Neuronal stem cell (in vitro differentiated cells): ENCODE data around the gene RAMP1.

ENCODE experiments used
- DNase-seq: peaks from one replicate; pipeline ENCODE4 v3.0.0-alpha.2; 2013; ENCODE audit warnings: low spot score
- H2AFZ ChIP-seq: one replicate; pipeline ENCODE4 v1.6.1; 2013; ENCODE audit warnings: mild to moderate bottlenecking, low read length, inconsistent platforms
- H2AK5ac ChIP-seq: 2 replicates; pipeline ENCODE4 v1.6.1; 2013; ENCODE audit warnings: low read depth, mild to moderate bottlenecking, inconsistent platforms, low read length, moderate library complexity, mixed read lengths
- H2BK120ac ChIP-seq: 2 replicates; pipeline ENCODE4 v1.6.1; 2013; ENCODE audit warnings: low read depth, mild to moderate bottlenecking, inconsistent platforms, low read length, moderate library complexity, mixed read lengths
- H2BK12ac ChIP-seq: one replicate; pipeline ENCODE4 v1.6.1; 2013; ENCODE audit warnings: low read length, inconsistent platforms
- H2BK15ac ChIP-seq: 2 replicates; pipeline ENCODE4 v1.6.1; 2013; ENCODE audit warnings: mild to moderate bottlenecking, low read length, inconsistent platforms, mixed read lengths
- H2BK5ac ChIP-seq: one replicate; pipeline ENCODE4 v1.6.1; 2013; ENCODE audit warnings: inconsistent platforms, mild to moderate bottlenecking, low read length, moderate library complexity
- H3K14ac ChIP-seq: one replicate; pipeline ENCODE4 v1.6.1; 2013; ENCODE audit warnings: low read length, inconsistent platforms
- H3K18ac ChIP-seq: 2 replicates; pipeline ENCODE4 v1.6.1; 2013; ENCODE audit warnings: low read length, inconsistent platforms
- H3K23ac ChIP-seq: 2 replicates; pipeline ENCODE4 v1.6.1; 2013; ENCODE audit warnings: low read depth, mild to moderate bottlenecking, mixed read lengths, low read length, inconsistent platforms; ENCODE audit not compliant: poor library complexity
- H3K27ac ChIP-seq: replicated peaks from 3 replicates; pipeline ENCODE4 v1.5.1; 2013; ENCODE audit warnings: low read length, inconsistent platforms
- H3K27me3 ChIP-seq, 3 experiments: 2 replicates each; pipeline ENCODE4 v1.6.1; 2013; ENCODE audit warnings: low read length in 3 of 3, mild to moderate bottlenecking in 2 of 3, inconsistent platforms in 1 of 3, low read depth in 1 of 3, mixed read lengths in 1 of 3, moderate library complexity in 1 of 3; ENCODE audit not compliant: control insufficient read depth in 3 of 3, insufficient read depth in 3 of 3
- H3K36me3 ChIP-seq, 2 donors: replicated peaks in 1 of 2; 2 replicates each; pipeline ENCODE4 v1.6.1; 2013; ENCODE audit warnings: low read length in 2 of 2; ENCODE audit not compliant: control insufficient read depth in 2 of 2, insufficient read depth in 2 of 2
- H3K4ac ChIP-seq: 2 replicates; pipeline ENCODE4 v1.6.1; 2013; ENCODE audit warnings: inconsistent platforms, mild to moderate bottlenecking, low read length, moderate library complexity
- H3K4me1 ChIP-seq, 2 donors: 1 replicate in 1 of 2; 2 replicates in 1 of 2; pipeline ENCODE4 v1.6.1; 2013; ENCODE audit warnings: low read length in 2 of 2, low read depth in 1 of 2; ENCODE audit not compliant: control insufficient read depth in 2 of 2, insufficient read depth in 1 of 2
- H3K4me2 ChIP-seq: one replicate; pipeline ENCODE4 v1.6.1; 2013; ENCODE audit warnings: mild to moderate bottlenecking, low read length, inconsistent platforms; ENCODE audit not compliant: insufficient read depth, poor library complexity, severe bottlenecking
- H3K4me3 ChIP-seq, 2 donors: 2 replicates each; pipeline ENCODE4 v1.5.1; 2013; ENCODE audit warnings: low read length in 2 of 2, mild to moderate bottlenecking in 2 of 2, inconsistent platforms in 1 of 2, moderate library complexity in 1 of 2
- H3K79me1 ChIP-seq: one replicate; pipeline ENCODE4 v1.6.1; 2013; ENCODE audit warnings: low read depth, mild to moderate bottlenecking, inconsistent platforms, low read length, moderate library complexity
- H3K9ac ChIP-seq: one replicate; pipeline ENCODE4 v1.6.1; 2013; ENCODE audit warnings: mild to moderate bottlenecking, low read depth, low read length, inconsistent platforms; ENCODE audit not compliant: poor library complexity
- H3K9me3 ChIP-seq, 2 donors: replicated peaks in 1 of 2; 2 replicates each; pipeline versions ENCODE3 to v1.6.1; 2013; ENCODE audit warnings: low read length in 2 of 2, mild to moderate bottlenecking in 2 of 2, inconsistent platforms in 1 of 2, low read depth in 1 of 2, mixed read lengths in 1 of 2, moderate library complexity in 1 of 2; ENCODE audit not compliant: control insufficient read depth in 2 of 2, insufficient read depth in 1 of 2
- H4K8ac ChIP-seq: one replicate; pipeline ENCODE4 v1.6.1; 2013; ENCODE audit warnings: low read depth, mild to moderate bottlenecking, inconsistent platforms, low read length, moderate library complexity
- H4K91ac ChIP-seq: one replicate; pipeline ENCODE4 v1.6.1; 2013; ENCODE audit warnings: low read length, low read depth, mild to moderate bottlenecking, inconsistent platforms; ENCODE audit not compliant: poor library complexity
- WGBS, 2 donors: extraction: QIAGEN DNeasy Blood & Tissue Kit; methylation state at CpG; one replicate each; pipeline ENCODE4 v1.1.7; 2013; ENCODE audit warnings: missing lambda C conversion rate in 2 of 2, mixed read lengths in 1 of 2; ENCODE audit not compliant: insufficient read length in 2 of 2, insufficient replicate concordance in 1 of 2; ENCODE audit errors: extremely low coverage in 2 of 2; 5-methylcytosine and 5-hydroxymethylcytosine counted together

Gene RAMP1

DNA sequence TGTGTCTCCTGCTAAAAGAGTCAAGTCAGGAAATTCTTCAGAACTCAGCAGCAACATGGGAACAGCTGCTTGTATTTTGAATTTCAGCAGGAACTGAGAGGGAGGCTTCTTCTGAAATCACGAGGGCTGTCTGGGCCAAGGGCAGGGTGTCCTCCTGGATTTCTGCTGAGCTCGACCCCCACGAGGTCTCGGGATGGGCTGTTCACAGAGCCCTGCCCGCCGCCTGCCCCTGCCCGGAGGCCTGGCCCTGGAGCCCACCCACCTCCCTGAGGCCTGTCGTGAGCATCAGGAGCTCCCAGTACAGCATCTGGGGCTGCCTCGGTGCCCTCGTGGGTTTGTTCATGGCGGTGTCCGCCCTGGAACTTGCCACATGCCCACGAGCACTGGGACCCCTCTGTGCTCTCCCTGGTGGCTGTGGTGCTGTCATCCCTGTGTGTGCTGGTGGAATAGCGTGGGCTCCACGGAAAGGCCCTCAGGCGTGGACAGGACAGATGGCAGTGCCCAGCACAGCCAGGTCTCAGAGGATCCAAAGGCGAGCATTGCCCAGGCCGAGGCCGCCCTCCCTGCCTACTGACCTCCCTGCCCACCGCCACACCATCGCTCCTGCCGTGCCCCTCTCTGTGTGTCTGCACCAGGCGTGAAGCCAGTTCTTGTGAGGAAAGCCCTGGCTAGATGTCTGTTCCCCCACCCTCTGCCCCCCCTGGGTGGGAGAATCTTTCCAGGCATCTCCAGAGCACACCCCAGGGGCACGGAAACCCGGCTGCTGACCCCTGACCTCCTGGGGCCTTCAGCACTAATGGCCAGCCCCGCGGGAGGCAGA, 25.9 kb downstream of the RAMP1 start:
- no peak overlapping the region for H3K4me2 ChIP-seq
- no peak overlapping the region for H4K8ac ChIP-seq
- peak overlapping the region; percentile 50 for H3K9ac ChIP-seq
- no peak overlapping the region for H3K4me3 ChIP-seq
- peak overlapping the region; percentile 35 for H2AFZ ChIP-seq
- H3K4me1 ChIP-seq = peaks cover 0 to 3% of the 10 kb centered on the region in 2 donors
- no peak overlapping the region for H3K4ac ChIP-seq
- H2AK5ac ChIP-seq = peak overlapping the region; percentile 57
- no peak overlapping the region for H3K27ac ChIP-seq
- peak overlapping the region; percentile 81 for H2BK12ac ChIP-seq
- H4K91ac ChIP-seq = no peak overlapping the region
- no peak overlapping the region for H3K23ac ChIP-seq
- no peak for DNase-seq
- H2BK120ac ChIP-seq = no peak overlapping the region
- WGBS, 2 donors = no CpG with 5 or more reads among the region's 27 CpGs
- peak overlapping the region; percentile 89 for H3K18ac ChIP-seq
- peak overlapping the region; percentile 86 for H2BK15ac ChIP-seq
- no peak overlapping the region for H2BK5ac ChIP-seq
- H3K9me3 ChIP-seq = no peaks in the 10 kb centered on the region
- no peaks in the 10 kb centered on the region for H3K27me3 ChIP-seq
- H3K14ac ChIP-seq = peak overlapping the region; percentile 43
- no peaks in the 10 kb centered on the region for H3K79me1 ChIP-seq
- H3K36me3 ChIP-seq = no peaks in the 10 kb centered on the region

DNA sequence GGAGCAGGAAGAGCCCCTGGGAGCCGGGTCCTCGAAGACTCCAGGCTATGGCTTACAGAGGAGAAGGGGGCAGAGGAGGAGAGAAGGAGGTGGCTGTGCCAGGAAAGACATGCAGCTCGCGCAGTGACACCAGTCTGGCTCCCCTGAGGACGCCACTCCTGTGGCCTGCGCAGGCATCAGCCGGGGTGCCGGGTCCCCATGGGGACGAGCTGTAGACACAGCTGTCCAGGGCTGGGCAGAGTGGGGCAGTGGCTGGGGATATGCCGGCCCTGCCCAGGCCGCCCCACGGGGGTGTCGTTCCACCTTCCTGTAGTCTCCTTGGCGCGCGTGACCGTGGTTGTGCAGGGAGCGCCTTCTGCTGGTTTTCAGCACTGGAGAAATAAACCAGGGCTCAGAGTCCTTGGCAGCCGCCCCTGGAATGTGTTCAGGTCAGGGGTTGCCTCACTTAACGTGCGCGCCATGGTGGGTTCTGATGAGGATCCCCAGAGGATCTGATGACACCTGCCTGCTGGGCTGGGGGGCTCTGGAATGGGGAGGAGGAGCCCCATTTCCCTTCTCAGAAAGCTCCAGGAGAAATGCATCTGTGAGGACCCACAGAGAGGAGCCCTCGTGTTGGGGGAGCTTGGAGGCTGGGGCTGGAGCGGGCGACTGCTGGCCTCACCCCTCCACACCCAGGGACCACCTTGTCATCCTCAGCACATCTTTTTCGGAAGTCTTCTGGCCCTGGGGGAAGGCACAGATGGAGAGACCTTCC, 26.7 kb downstream of the RAMP1 start:
- no peak for DNase-seq
- Histone ChIP-seq H3K79me1 (no peaks in the 10 kb centered on the region), H3K4ac (no peak overlapping the region), H3K23ac (no peak overlapping the region), H2BK12ac (no peak overlapping the region), H2AFZ (peak overlapping the region; percentile 17), H2BK15ac (peak overlapping the region; percentile 67), H3K36me3 (no peaks in the 10 kb centered on the region), H3K18ac (peak overlapping the region; percentile 82), H4K8ac (no peak overlapping the region), H3K9ac (peak overlapping the region; percentile 50), H2BK120ac (peak overlapping the region; percentile 22), H3K4me1 (peaks cover 0 to 3% of the 10 kb centered on the region in 2 donors), H3K4me3 (no peak overlapping the region), H2AK5ac (no peak overlapping the region), H3K14ac (no peak overlapping the region), H4K91ac (no peak overlapping the region), H3K27ac (no peak overlapping the region), H3K4me2 (no peak overlapping the region), H3K9me3 (no peaks in the 10 kb centered on the region), H2BK5ac (no peak overlapping the region), H3K27me3 (no peaks in the 10 kb centered on the region)
- WGBS, 2 donors = no CpG with 5 or more reads among the region's 26 CpGs

DNA sequence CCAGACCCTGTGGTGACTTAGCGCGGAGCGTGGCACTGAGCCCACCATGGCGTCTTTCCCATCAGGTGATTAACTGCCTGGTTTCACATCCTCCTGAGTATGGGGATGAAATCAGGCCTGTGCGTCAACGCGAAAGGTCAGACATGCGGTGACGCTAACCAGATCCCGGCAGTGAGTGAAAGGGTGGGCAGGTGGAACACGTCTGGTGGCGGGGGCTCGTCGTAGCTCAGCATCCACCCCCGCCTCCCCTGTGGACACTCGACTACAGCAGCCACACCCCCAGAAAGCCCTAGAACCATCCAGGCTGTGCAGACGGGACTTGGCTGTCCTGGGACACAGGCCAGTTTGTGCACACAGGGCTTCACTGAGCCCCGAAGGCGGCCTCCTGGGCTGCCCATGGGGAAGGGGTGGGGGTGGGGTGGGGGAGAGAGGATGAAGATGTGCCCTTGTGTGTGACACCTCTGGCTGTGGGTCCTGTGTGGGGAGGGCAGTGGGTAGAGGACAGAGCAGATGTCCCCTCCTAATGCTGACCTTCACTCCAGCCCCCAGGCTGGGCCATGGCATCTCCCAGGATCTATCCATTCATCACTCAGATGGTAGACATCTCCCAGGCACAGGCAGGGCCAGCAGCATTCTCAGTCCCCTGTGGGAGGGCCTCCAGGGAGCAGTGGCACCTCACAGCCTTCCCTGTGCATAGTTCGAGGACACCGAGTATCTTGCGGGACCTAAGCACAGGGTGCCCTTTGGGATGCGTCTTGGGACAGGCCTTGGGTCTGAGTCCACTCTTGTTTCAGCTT, 27.5 kb downstream of the RAMP1 start:
- no peak overlapping the region for H2BK120ac ChIP-seq
- H2BK5ac ChIP-seq = no peak overlapping the region
- H3K9me3 ChIP-seq = no peaks in the 10 kb centered on the region
- no peak overlapping the region for H4K8ac ChIP-seq
- H3K4ac ChIP-seq = no peak overlapping the region
- H2AK5ac ChIP-seq = no peak overlapping the region
- H3K23ac ChIP-seq = no peak overlapping the region
- no peak overlapping the region for H2BK15ac ChIP-seq
- H3K18ac ChIP-seq = no peak overlapping the region
- no peak overlapping the region for H3K4me2 ChIP-seq
- H3K36me3 ChIP-seq = no peaks in the 10 kb centered on the region
- WGBS, 2 donors = no CpG with 5 or more reads among the region's 23 CpGs
- no peak overlapping the region for H3K14ac ChIP-seq
- no peak overlapping the region for H2AFZ ChIP-seq
- H2BK12ac ChIP-seq = no peak overlapping the region
- H3K27ac ChIP-seq = no peak overlapping the region
- H3K9ac ChIP-seq = no peak overlapping the region
- no peak overlapping the region for H3K4me3 ChIP-seq
- no peak overlapping the region for H4K91ac ChIP-seq
- DNase-seq = no peak
- H3K27me3 ChIP-seq = no peaks in the 10 kb centered on the region
- H3K4me1 ChIP-seq = peaks cover 0 to 3% of the 10 kb centered on the region in 2 donors
- H3K79me1 ChIP-seq = no peaks in the 10 kb centered on the region
